ENCODE measurements around the gene SYT9.

The SYT9 gene

DNA sequence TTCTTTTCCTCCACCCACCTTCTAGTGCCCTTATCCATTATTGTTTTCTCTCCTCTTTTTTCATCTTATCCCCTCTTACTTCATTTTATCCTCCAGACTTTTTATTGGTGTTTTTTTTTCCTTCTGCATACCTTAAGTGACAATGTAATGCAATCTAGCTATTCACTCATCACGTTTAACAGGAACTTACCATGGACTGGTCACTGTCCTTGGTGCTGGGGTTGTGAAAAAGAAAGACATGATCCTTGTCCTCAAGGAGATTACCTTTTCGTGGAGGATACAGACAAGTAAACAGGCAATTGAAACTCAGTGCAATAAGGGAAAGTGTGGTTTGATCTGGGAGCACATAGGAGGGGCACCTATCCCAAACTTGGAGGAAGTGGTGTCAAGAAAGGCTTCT is 20.7 kb downstream of the SYT9 start:
- in situ Hi-C loops (cut with MboI; ENCODE audit: low sequenced_read_pairs), result no loop called here

DNA sequence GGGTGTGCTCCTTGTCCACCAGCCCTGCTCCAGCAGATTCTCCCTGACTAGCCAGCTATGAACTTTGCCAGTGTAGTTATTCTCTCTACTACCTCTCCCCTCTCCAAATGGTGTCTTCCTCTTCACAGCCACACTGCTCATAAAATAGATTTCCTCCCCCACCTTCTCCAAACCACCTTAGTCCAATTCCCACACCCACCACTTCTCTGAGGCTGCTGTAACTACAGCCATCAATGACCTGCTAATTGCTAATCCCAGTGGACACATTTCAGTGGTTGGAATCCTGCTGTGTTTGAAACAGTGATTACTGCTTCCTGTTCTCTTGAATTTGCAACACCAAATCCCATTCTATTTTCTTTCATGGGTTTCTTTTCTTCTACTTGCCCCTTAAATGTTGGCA is 23.4 kb downstream of the SYT9 start:
- in situ Hi-C loops (cut with MboI; ENCODE audit: low sequenced_read_pairs), result no loop called here

DNA sequence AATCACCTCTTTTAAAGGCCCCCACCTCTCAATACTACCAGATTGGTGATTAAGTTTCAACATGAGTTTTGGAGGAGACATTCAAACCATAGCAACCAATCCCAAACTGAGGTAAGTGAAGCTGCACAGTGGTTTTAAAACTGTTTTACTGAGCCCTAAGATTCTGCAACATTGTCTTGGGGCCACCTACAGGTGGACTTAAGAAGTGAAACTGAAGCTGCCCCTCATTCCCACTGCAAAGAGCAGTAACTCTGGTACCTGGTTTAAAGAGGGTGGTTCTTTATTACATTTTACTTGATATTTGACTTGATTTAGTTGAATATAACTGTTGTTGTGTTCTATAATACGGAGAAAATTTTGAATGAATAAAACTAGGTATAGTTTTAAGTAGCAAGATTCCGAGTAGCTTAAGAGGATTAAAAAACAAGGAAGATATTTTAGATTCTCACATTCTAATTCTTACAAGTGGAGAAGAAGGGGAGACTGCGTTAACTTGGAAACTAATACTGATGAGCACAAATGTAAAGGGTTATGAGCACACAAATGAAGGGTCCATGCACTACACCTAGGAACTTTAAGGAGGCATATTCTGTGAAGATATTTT is 26.7 kb downstream of the SYT9 start:
- in situ Hi-C loops (cut with MboI; ENCODE audit: low sequenced_read_pairs), result no loop called here

DNA sequence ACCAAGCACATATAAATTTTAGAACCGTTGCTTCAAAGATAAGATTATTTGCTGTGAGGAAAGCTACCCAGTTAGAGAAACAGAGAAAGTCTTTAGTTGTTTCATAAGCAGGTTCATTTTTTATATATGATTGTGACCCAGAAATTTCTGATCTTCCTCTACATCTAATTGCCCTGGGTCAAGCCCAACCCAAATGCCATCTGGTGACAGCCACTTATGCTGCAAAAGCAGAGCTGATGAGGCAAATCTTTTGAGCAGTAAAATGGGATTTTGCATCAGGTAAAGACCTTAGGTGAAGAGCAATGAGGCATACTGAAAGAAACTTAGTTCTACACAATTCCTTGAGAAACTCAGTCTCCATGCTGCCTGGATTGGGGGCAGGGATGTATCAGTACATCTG is 28.0 kb downstream of the SYT9 start:
- in situ Hi-C loops (cut with MboI; ENCODE audit: low sequenced_read_pairs), result no loop called here

DNA sequence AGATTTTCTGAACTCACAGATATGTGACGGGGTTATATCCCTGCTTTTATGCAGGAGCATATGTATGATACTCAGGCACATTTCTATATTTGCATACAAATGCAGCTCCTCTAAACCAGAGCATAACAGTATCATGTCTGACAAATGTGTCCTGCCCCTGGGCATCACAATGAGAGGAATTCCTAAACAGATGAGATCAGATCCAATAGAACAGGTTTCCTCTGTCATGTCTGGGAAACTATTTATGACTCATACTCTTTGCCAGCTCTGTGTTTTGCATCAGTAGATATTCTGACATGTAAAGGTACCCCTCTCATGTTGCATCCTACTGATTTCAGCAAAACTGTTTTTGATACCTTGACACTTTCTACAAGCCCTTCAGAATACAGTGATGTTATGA is 29.4 kb downstream of the SYT9 start:
- in situ Hi-C loops (cut with MboI; ENCODE audit: low sequenced_read_pairs), result no loop called here

DNA sequence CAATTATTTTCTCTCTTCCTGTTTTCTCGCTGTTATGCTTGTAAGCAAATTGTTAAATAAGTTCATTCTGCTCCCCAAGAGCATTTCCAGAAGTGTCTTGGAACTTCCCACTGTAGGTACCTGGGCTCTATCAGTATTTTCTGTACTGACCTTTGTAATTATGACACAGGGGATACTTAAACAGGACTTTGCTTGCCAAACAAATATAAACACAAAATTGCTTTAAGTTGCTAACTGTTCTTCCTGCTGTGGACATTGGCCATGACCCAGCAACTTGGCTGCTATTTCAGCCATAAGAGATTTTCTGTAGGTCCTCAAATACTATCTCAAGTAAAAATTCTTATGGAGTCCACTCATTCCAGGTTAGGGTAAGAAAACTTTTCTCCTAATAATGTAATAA is 30.1 kb downstream of the SYT9 start:
- in situ Hi-C loops (cut with MboI; ENCODE audit: low sequenced_read_pairs), result no loop called here

DNA sequence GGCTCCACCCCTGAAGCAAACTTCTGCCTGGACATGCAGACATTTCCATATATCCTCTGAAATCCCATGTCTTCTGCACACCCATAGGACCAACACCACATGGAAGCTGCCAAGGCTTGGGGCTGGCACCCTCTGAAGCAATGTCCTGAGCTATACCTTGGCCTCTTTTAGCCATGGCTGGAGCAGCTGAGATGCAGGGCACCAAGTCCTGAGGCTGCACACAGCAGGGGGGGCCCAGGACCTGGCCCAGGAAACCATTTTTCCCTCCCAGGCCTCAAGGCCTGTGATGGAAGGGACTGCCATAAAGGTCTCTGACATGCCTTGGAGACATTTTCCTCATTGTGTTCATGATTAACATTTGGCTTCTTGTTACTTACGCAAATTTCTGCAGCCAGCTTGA is 34.5 kb downstream of the SYT9 start:
- in situ Hi-C loops (cut with MboI; ENCODE audit: low sequenced_read_pairs), result no loop called here

DNA sequence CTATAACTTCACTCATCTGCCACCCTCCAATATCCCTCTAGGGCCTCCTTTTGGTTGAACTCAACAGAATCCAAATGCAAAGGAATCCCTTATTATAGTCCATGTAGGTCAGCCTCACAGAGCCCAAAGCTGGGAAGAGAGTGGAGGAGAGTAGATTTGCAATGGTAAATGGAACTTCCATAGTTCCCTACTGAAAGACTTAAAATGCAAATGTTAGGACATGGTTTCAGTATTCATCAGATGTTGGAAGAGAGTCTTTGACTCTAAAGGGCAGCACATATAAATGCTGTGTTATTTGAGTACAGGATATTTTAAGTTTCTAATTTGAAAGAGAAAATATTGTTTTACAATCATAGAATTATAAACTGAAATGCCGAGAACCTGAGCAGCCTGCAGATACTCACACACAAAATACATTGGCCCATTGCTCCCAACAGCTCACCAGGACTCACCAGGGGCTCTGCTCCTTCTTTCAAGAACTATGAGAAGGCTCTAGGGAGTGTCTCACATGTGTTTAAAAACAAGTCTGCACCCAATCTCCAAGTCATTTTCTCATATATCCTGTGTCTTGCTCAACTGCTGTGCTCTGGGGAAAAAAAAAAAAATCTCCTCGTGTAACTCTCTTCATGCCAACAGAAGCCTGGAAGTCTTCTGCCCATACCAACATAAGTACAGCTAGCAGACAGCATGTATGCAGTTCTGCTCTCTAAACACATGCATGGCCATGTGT is 39.6 kb downstream of the SYT9 start:
- in situ Hi-C loops (cut with MboI; ENCODE audit: low sequenced_read_pairs), result no loop called here

DNA sequence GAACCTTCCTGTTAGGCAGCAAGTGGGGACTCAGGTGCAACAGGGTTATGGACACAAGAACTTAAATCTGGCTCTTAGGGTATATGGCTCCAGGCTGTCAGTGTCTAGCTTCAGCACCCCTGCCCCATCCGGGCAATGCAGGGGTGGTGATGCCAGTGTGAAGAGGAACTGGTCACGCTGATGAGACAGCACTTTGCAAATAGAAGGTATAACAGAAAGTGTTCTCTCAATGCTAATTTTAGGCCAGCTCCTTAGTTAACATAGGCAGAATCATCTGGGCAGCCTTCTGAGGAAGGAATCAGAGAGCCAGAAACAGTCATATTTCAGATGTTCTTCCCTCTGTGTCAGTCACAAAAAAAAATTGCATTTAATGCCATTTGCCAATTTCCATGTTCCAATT is 41.2 kb downstream of the SYT9 start:
- in situ Hi-C loops (cut with MboI; ENCODE audit: low sequenced_read_pairs), result no loop called here

DNA sequence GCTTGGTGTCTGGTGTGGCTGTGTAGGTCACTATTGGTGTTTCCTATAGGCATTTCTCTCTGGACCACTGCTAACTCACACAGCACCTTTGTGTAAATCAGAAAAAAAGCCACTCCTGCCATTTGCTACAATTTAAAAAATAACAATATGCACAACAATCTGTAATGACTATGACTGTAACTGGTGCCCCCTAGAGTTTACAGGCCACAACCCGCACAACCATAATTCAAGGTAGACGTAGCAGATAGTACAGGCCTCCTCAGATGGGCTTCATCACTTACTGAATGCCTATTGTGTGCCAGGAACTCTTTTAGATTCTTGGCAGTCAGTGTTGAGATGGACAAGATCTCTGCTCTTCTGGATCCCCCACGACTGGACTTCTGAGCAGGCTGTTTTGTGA is 47.7 kb downstream of the SYT9 start:
- in situ Hi-C loops (cut with MboI; ENCODE audit: low sequenced_read_pairs), result no loop called here

DNA sequence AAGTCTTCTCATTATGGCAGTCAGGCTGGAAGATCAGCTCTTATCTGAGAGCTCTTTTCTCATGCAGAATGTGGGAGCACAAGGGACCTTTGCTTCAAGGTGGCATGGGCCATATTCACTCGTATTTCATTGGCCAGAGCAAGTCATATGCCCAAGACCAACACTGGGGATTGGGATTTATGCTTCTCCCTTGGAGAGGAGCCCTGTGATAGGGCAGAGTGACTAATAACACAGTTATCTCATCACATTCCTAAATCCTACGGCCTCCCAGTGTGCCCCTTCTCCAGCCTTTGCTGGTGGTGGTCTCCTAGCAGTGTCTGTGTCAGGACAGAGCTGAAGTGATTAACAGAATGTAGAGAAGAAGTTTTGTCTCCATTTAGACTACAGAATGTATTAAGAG is 48.6 kb downstream of the SYT9 start:
- in situ Hi-C loops (cut with MboI; ENCODE audit: low sequenced_read_pairs), result no loop called here

DNA sequence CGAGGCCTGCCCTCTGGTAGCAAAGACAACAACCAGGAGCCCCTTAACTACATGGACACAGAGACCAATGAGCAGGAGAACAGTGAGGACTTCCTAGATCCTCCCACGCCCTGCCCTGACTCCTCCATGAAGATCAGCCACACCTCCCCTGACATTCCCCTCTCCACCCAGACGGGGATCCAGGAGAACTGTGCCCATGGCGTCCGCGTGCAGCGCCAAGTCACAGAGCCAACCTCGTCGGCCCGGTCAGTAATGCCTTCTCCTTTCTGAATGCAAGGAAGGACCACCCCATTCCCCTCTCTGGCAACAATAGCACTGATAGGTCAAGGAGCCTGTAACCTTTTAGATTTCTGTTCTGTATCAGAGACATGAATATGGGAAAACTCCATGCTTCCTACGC is 51.4 kb downstream of the SYT9 start:
- in situ Hi-C loops (cut with MboI; ENCODE audit: low sequenced_read_pairs), result no loop called here

DNA sequence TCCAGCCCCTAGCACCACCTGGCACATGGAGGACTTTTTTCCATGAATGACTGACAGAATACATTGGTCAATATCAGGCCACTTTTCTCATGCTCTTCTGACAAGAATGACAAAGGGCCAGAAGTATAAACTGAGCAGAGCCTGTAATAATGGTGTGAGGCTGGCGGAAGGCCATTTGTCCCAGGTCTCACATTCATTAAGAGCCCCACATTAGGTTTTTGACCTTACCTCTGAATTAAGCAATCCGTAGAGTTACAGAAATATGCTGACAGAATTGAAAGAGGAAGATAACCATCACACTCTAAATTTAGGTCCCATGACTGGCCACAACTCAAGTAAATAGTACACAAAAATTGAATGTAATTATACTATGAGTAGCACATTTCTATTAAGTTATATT is 55.2 kb downstream of the SYT9 start:
- in situ Hi-C loops (cut with MboI; ENCODE audit: low sequenced_read_pairs), result no loop called here

DNA sequence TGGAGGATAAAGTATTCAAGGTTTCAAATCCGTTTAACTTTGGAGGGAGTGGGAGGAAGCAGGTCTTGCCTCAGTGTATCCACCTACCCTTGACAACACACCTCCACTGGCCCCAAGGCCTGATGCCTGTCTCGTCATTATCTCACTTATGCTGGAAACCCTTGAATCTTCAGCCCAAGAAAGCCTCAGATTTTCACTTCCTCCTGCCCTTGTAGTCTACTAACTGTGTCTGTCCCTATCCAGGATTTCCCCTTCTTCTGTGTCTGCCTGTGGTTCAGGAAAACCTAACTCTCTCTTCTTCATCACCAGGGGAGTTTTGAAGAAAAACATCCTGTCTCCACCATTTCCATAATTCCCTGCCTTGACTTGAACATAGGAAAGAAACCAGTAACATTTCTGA is 56.1 kb downstream of the SYT9 start:
- in situ Hi-C loops (cut with MboI; ENCODE audit: low sequenced_read_pairs), result no loop called here

DNA sequence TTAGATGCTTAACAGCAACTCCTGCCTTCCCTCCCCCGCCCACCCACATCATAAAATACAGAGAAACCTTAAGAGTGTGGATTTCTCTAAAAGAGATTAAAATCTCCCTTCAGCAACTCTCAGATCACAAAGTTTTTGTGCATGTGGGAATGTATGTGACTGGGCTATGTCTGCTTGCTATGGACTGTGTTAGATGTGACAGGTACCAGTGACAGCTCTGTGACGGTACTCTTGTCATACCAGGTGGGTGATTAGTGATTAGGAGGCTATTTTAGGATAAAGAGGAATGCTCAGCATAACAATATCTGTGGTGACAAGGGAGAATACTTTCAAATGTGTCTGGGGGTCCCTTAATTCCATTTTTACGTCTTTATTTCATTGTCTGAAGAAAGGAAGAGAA is 60.2 kb downstream of the SYT9 start:
- in situ Hi-C loops (cut with MboI; ENCODE audit: low sequenced_read_pairs), result no loop called here

DNA sequence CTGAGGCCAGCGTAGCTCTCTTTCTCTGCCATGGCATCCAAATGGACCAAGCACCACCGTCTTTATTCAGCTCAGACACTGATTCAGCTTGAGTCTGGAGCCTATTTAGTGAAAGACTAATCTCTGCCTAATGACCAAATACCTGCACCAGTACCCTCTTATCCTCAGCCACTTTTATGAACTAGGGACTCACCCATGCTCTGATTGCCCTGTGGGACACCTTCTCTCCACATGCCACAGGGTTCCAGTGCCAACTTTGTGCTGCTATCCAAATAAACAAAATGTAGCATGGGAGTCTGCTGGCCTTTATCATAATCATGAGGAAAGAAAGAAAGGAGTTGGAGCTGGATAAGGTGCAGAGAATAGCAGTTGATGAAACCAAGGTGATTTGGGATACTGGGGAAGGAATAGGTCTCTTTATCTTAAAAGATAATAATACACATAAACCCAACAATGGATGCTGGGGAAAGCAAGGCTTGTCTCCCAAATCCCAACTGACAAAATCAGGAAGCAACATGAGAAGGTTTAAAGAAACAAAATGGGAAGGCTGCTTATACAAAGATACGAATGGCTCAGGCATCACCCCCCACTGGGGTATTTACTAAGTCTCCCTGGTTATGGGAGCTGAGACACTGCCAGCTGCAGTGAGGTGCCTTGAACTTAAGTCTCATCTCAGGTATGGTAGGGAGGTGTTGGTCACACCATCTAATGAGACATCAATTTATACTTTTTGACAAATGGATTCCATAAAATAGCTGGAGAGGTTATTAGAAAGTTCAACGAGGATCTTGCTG is 63.3 kb downstream of the SYT9 start:
- in situ Hi-C loops (cut with MboI; ENCODE audit: low sequenced_read_pairs), result no loop called here

DNA sequence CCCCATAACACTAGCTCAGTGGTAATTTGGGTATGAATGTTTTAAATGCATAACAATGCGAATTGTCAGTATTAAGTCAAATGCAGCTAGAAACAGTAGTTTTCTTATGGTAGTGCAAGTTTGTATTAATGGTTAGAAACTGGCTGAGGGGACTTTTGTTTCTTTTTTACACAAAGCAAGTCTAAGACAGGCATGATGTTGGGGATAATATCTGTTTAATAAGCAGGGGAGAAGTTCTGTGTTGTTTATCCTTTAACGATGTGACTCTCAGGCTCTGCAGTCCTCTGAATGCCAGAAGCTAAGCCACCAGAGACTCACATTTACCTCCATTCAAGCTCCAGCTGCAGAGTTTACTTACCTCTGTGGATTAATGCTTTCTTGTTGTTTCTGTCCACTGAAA is 67.8 kb downstream of the SYT9 start:
- in situ Hi-C loops (cut with MboI; ENCODE audit: low sequenced_read_pairs), result no loop called here

DNA sequence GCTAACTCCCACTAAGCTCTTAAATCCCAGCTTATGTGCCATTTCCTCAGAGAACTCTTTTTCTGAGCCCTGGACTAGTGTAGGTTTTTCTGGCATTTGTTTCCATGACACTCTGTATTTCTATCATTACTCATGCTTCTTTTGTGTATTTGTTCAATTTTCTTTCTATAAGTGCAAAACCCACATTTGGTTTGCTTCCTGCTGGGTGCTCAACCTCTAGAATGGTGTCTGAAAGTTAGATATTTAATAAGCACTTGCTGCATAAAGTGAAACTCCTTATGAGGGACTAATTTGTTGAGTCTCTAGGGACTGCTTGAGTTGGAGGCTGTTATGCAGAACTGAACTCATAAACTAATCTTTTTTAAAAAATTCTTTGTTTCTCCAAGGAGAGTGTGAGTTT is 68.6 kb downstream of the SYT9 start:
- in situ Hi-C loops (cut with MboI; ENCODE audit: low sequenced_read_pairs), result no loop called here

DNA sequence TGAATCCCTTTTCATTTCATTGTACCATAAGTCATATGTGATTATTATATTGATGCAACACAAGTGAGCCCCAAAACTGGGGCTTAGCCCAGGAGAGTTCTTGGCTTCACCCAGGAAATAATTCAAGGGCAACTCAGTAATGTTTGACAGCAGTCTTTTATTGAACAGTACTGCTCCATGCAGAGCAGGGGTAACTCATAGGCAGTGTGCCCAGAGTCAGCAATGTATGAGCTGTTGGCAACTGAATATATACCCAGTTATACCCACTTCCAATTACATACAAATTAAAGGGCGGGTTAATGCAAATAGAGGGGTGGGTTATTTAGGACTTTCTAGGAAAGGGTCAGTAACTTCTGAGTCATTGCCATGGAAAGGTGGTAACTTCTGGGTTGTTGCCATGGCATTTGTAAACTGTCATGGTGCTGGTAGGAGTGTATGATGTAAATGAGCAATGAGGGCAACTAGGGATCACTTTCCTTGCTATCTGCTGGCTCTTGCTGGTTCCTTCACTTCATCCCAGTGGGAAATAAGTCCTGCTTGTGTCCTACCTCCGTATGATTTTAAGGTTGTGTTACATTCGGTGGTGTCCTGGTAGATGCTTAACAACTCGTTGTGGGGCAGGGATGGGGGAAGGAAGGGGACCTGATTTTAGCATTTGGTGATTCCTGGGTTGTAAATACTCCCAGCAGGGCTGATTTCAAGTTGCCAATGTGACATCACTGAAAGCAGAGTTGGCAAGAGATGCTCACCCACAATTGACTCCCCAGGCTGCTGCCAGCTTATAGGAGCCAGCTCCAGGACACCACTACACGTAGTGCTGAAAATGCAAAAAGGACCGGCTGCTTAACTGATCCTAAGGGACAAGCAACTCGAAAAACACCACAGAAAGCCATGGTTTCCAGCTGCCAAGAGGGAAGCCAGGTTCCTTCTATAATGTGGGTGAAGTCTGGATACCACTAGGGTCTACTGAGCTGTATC is 70.1 kb downstream of the SYT9 start:
- in situ Hi-C loops (cut with MboI; ENCODE audit: low sequenced_read_pairs), result no loop called here

DNA sequence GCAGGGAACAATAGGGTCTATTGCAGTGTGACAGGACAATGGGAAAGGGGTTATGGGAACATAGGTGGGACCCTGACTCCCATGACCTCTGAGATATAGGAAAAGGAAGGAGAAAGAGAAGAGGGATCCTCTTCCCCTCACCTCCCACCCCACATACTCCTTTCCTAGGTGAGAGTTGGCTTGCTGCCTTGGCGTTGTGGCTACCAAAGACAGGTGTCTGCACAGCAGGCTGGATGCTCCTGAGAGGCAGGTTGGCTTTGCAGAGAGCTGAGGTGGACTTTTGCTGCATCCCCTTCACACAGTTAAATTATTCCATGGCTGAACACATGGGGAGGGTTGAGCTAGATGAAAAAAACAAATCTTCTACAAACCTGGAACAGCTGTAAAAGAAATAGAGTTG is 80.7 kb downstream of the SYT9 start:
- in situ Hi-C loops (cut with MboI; ENCODE audit: low sequenced_read_pairs), result no loop called here

DNA sequence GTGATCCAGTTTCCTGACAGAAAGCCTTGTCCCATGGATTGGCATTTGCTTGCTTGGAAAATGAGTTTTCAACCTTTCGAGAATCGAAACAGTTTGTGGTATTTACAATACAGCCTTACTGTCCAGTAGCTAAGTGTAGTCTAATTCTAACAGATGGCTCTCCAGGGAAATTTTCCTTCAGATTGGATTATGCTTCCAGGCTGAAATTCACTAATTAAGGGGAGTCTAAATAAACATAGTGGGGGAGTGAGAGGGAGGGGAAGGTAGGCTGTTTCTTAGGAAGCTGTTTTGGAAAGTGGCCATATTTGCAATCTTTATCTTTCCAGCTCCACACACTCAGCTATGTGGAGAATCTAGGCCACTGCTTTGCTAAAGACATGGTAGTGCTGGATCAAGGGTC is 81.3 kb downstream of the SYT9 start:
- in situ Hi-C loops (cut with MboI; ENCODE audit: low sequenced_read_pairs), result no loop called here

All from HL-60/S4 treated with phorbol 12-myristate 13-acetate at 8.2 ng/mL for 4 days and 3 days (cell line).